ENCODE measurements around the gene SPOPL. TPM values are rescaled to one million over a fixed set of nuclear protein-coding genes. Genes with fewer than 3 reads are reported as not detected.

Gene SPOPL
- total and polyA plus RNA-seq, 2 of the 4 experiments (the other 2 are of a cell fraction): 4.8 to 20.3 TPM

DNA sequence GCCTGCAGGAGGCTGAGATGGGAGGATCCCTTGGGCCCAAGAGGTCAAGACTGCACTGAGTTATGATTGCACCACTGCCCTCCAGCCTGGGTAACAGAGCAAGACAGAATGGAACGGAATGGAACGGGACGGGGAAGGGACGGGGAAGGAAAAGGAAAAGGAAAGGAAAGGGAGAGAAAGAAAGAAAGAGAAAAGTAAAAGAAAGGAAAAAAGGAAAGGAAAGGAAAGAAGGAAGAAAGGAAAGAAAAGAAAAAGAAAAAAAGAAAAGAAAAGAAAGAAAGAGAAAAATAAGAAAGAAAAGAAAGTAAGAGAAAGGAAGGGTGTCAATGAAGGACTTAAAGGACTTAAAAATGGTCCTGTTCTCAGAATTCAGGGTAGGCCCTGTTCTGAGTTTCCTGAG lies 4.3 kb upstream of the SPOPL start:
- TF ChIP-seq FOS (IDR thresholded peaks at IDR 0.05; ENCODE audit: low read depth, low read length) (no peak), CHD1 (IDR thresholded peaks at IDR 0.05; ENCODE audit: low read depth, low read length) (no peak), SMC3 (IDR thresholded peaks at IDR 0.05; ENCODE audit: low read depth, low read length) (no peak), POLR2A (IDR thresholded peaks at IDR 0.05; ENCODE audit: low read depth, low read length) (no peak), MAFK (IDR thresholded peaks at IDR 0.05; ENCODE audit: low read depth, low read length) (no peak), RCOR1 (IDR thresholded peaks at IDR 0.05; ENCODE audit: insufficient replicate concordance, low read length) (no peak), MXI1 (IDR thresholded peaks at IDR 0.05; ENCODE audit: borderline replicate concordance, low read depth, low read length) (no peak), MAZ (IDR thresholded peaks at IDR 0.05; ENCODE audit: borderline replicate concordance, low read depth, low read length) (no peak), BHLHE40 (IDR thresholded peaks at IDR 0.05; ENCODE audit: low read depth, low read length) (no peak), RAD21 (IDR thresholded peaks at IDR 0.05; ENCODE audit: low read length) (no peak), NFE2L2 (IDR thresholded peaks at IDR 0.05; ENCODE audit: low read depth, low read length) (no peak), CEBPB (IDR thresholded peaks at IDR 0.05; ENCODE audit: low read depth, low read length) (no peak)
- TF ChIP-seq, protein P1, sequence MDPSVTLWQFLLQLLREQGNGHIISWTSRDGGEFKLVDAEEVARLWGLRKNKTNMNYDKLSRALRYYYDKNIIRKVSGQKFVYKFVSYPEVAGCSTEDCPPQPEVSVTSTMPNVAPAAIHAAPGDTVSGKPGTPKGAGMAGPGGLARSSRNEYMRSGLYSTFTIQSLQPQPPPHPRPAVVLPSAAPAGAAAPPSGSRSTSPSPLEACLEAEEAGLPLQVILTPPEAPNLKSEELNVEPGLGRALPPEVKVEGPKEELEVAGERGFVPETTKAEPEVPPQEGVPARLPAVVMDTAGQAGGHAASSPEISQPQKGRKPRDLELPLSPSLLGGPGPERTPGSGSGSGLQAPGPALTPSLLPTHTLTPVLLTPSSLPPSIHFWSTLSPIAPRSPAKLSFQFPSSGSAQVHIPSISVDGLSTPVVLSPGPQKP (IDR thresholded peaks at IDR 0.05; ENCODE audit: borderline replicate concordance, low read depth, low read length): no peak
- TF ChIP-seq, protein P2, sequence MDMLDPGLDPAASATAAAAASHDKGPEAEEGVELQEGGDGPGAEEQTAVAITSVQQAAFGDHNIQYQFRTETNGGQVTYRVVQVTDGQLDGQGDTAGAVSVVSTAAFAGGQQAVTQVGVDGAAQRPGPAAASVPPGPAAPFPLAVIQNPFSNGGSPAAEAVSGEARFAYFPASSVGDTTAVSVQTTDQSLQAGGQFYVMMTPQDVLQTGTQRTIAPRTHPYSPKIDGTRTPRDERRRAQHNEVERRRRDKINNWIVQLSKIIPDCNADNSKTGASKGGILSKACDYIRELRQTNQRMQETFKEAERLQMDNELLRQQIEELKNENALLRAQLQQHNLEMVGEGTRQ (IDR thresholded peaks at IDR 0.05; ENCODE audit: low read depth, low read length): no peak
- TF ChIP-seq, protein P3, sequence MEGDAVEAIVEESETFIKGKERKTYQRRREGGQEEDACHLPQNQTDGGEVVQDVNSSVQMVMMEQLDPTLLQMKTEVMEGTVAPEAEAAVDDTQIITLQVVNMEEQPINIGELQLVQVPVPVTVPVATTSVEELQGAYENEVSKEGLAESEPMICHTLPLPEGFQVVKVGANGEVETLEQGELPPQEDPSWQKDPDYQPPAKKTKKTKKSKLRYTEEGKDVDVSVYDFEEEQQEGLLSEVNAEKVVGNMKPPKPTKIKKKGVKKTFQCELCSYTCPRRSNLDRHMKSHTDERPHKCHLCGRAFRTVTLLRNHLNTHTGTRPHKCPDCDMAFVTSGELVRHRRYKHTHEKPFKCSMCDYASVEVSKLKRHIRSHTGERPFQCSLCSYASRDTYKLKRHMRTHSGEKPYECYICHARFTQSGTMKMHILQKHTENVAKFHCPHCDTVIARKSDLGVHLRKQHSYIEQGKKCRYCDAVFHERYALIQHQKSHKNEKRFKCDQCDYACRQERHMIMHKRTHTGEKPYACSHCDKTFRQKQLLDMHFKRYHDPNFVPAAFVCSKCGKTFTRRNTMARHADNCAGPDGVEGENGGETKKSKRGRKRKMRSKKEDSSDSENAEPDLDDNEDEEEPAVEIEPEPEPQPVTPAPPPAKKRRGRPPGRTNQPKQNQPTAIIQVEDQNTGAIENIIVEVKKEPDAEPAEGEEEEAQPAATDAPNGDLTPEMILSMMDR (conservative IDR thresholded peaks at IDR 0.05; ENCODE audit: low read depth, low read length): no peak
- H4K8ac ChIP-seq (ENCODE audit: low read depth in 2 of 2, low read length in 2 of 2): no peak overlapping the region
- DNase-seq (no peak), ATAC-seq (ENCODE audit: low read depth) (no peak)
- dilution Hi-C loops (cut with HindIII; ENCODE audit: low sequenced_read_pairs, unreplicated experiment): no loop called here
- H3K4ac ChIP-seq (ENCODE audit: low read depth, low read length): no peak overlapping the region
- no peak overlapping the region for H2BK120ac ChIP-seq (ENCODE audit: low read depth, low read length)
- intact Hi-C loops (cut with micrococcal nuclease): no loop called here
- no peak overlapping the region for H3K27ac ChIP-seq (ENCODE audit: insufficient read depth, low read length)
- H3K18ac ChIP-seq (ENCODE audit: low read depth, low read length): no peak overlapping the region
- no peak overlapping the region for H3K23ac ChIP-seq (ENCODE audit: low read depth, low read length)
- H4K91ac ChIP-seq (ENCODE audit: insufficient read depth, low read depth, low read length): no peak overlapping the region
- CTCF ChIA-PET: no interaction called here
- H3K79me1 ChIP-seq (ENCODE audit: low read depth in 1 of 2, low read length in 2 of 2): peaks cover 0 to 11% of the 10 kb centered on the region in 2 experiments; a peak in 2 of 4 replicates
- POLR2A ChIA-PET (ENCODE audit: unreplicated experiment): no interaction called here
- H3K9ac ChIP-seq (ENCODE audit: low read depth, low read length): no peak overlapping the region
- no peaks in the 10 kb centered on the region for H3K4me1 ChIP-seq (ENCODE audit: control insufficient read depth, insufficient read depth, low read length)
- H3K14ac ChIP-seq (replicated peaks; ENCODE audit: low read depth, low read length): no peak overlapping the region
- H3K9me1 ChIP-seq (ENCODE audit: insufficient read depth, low read length): peaks cover 4% of the 10 kb centered on the region; the same call in 1 of the 2 replicates
- 100% methylated on average over 1 of the region's 4 CpGs; no CpG with 5 or more reads in 1 of the 2 experiments for WGBS, 2 experiments (ENCODE audit: extremely low coverage in 2 of 2, insufficient read length in 1 of 2)
- H2AK9ac ChIP-seq (replicated peaks; ENCODE audit: low read depth, low read length, poor library complexity): no peak overlapping the region
- no peaks in the 10 kb centered on the region for H3K36me3 ChIP-seq (ENCODE audit: control insufficient read depth, insufficient read depth, low read length)
- H2BK20ac ChIP-seq (ENCODE audit: low read depth, low read length): no peak overlapping the region
- no TSS peak for BruUV-seq (replicated peaks)
- H4K20me1 ChIP-seq (ENCODE audit: insufficient read depth, low read length): no peaks in the 10 kb centered on the region
- no peak overlapping the region for H3K4me3 ChIP-seq (ENCODE audit: insufficient read depth, low read depth, low read length)
- no peaks in the 10 kb centered on the region for H3K9me3 ChIP-seq (ENCODE audit: control insufficient read depth, insufficient read depth, low read length)
- no peak overlapping the region for H2AFZ ChIP-seq (replicated peaks; ENCODE audit: low read length, poor library complexity)
- in situ Hi-C loops (cut with MboI; ENCODE audit: low sequenced_read_pairs): no loop called here
- H2BK5ac ChIP-seq (ENCODE audit: low read depth, low read length, poor library complexity, severe bottlenecking): no peak overlapping the region
- H2AK5ac ChIP-seq (ENCODE audit: low read depth, low read length): no peak overlapping the region
- no peak overlapping the region for H4K5ac ChIP-seq (ENCODE audit: low read depth, low read length)
- H3K56ac ChIP-seq (ENCODE audit: extremely low read depth, insufficient read depth, low read length): no peak overlapping the region
- H3K4me2 ChIP-seq (ENCODE audit: low read depth, low read length): no peak overlapping the region
- no peaks in the 10 kb centered on the region for H3K27me3 ChIP-seq (ENCODE audit: control insufficient read depth, insufficient read depth, low read length)
- H2BK15ac ChIP-seq (ENCODE audit: low read depth, low read length): no peak overlapping the region
